Mesothelial cell of epicardium (in vitro differentiated cells): ENCODE results near the gene ETV7. TPM values are rescaled to one million over a fixed set of nuclear protein-coding genes. Genes with fewer than 3 reads are reported as not detected.

Source experiments
- DNase-seq, 2 experiments: peaks; one replicate each; pipeline ENCODE4 v3.0.0; 2021; ENCODE audit warnings: low spot score in 2 of 2; ENCODE audit not compliant: unreplicated experiment in 2 of 2
- H3K27ac Mint-ChIP-seq: 2 replicates; pipeline ENCODE4 v1.8.0; 2021; ENCODE audit warnings: mixed read lengths
- H3K27me3 Mint-ChIP-seq: 2 replicates; pipeline ENCODE4 v1.8.0; 2021; ENCODE audit warnings: low read depth, mixed read lengths
- H3K36me3 Mint-ChIP-seq: 2 replicates; pipeline ENCODE4 v1.8.0; 2021; ENCODE audit warnings: mixed read lengths
- H3K4me1 Mint-ChIP-seq: 2 replicates; pipeline ENCODE4 v1.8.0; 2021; ENCODE audit warnings: mixed read lengths
- H3K4me3 Mint-ChIP-seq: 2 replicates; pipeline ENCODE4 v1.8.0; 2021; ENCODE audit warnings: mild to moderate bottlenecking, moderate library complexity, mixed read lengths
- H3K9me3 Mint-ChIP-seq: 2 replicates; pipeline ENCODE4 v1.8.0; 2021; ENCODE audit warnings: mixed read lengths
- total RNA-seq: library from RNA; stranded (reverse); gene quantifications from 3 replicates; pipeline ENCODE4 v1.2.1, GENCODE V29; 2021
- TF ChIP-seq, protein P1 (sequence below): fragments of 200-600 bp; sonication (generic); IDR thresholded peaks from one replicate; pipeline ENCODE4 v1.5.0; 2021; ENCODE audit warnings: antibody characterized with exemption; ENCODE audit not compliant: unreplicated experiment

Gene ETV7
- total RNA-seq, 1 donor from 2014 or later, result 0.47 TPM

DNA sequence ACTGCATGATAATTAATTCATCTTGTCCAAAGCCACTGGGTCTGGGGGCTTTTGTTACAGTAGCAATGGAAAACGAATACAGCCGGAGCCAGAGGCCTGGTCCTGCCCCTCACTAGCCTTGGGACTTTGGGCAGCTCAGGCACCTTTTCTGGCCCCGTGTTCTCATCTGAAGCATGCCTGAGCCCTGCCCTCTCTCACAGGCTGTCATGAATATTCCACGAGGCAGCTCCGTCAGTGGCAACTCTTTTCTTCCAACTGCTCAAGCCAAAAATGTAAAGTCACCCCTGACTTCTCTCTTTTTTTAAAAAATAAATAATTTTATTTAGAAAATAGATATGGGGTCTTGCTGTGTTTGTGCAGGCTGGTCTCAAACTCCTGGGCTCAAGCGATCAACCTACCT is 56.1 kb downstream of the ETV7 start:
- Mint-ChIP-seq H3K27me3 (peaks cover 29% of the 10 kb centered on the region), H3K27ac (no peak overlapping the region), H3K4me1 (peaks cover 24% of the 10 kb centered on the region), H3K4me3 (no peak overlapping the region), H3K36me3 (no peaks in the 10 kb centered on the region), H3K9me3 (no peaks in the 10 kb centered on the region)
- TF ChIP-seq, protein P1, sequence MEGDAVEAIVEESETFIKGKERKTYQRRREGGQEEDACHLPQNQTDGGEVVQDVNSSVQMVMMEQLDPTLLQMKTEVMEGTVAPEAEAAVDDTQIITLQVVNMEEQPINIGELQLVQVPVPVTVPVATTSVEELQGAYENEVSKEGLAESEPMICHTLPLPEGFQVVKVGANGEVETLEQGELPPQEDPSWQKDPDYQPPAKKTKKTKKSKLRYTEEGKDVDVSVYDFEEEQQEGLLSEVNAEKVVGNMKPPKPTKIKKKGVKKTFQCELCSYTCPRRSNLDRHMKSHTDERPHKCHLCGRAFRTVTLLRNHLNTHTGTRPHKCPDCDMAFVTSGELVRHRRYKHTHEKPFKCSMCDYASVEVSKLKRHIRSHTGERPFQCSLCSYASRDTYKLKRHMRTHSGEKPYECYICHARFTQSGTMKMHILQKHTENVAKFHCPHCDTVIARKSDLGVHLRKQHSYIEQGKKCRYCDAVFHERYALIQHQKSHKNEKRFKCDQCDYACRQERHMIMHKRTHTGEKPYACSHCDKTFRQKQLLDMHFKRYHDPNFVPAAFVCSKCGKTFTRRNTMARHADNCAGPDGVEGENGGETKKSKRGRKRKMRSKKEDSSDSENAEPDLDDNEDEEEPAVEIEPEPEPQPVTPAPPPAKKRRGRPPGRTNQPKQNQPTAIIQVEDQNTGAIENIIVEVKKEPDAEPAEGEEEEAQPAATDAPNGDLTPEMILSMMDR, result no peak
- DNase-seq, result no peak

DNA sequence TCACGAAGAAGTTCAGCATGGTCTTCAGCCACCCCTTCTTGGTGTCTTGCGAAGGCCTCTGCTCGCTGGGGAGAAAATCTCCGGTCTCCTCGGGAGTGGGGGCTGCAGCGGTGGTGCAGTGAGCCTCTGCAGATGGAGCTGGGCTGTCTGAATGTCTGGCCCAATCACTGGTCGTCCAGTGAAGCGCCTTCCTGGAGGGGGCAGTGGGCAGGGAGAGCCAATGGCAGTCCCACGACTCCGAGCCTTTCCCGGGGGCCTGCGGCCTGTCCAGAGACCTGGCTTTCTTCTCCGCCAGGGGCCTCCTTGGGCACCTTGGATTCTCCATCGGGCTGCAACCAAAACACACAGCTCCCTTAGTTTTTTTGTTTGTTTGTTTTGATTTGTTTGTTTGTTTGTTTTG is 57.1 kb downstream of the ETV7 start:
- H3K9me3 Mint-ChIP-seq, result no peaks in the 10 kb centered on the region

DNA sequence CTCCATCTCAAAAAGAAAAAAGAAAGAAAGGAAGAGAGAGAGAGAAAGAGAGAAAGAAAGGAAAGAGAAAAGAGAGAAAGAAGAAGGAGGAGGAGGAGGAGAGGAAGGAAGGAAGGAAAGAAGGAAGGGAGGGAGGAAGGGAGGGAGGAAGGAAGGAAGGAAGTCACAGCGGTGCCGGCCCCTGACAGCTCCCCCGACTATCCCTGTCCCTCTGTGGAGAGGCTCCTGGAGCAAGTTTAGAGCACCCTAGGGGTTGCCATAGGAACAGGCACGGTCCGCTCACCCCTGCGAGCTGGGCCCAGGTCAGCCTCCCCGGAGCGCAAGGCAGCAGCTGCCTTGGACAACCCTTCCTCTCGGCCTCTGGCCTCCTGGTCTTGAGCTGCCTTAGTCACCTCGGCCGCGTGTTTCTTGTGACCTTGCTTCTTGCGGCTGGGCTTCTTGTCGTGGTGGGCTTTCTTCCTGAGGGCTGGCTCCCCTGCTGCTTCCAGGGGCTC is 57.6 kb downstream of the ETV7 start:
- TF ChIP-seq, protein P1, result no peak
- H3K9me3 Mint-ChIP-seq, result no peaks in the 10 kb centered on the region
- H3K4me3 Mint-ChIP-seq, result no peak overlapping the region
- peaks cover 17% of the 10 kb centered on the region for H3K27me3 Mint-ChIP-seq
- no peak for DNase-seq
- H3K27ac Mint-ChIP-seq, result no peak overlapping the region
- no peaks in the 10 kb centered on the region for H3K36me3 Mint-ChIP-seq
- peaks cover 21% of the 10 kb centered on the region for H3K4me1 Mint-ChIP-seq

More for the DNA sequence above, 57.1 kb downstream of the ETV7 start:
- TF ChIP-seq, protein P1, result no peak
- H3K27ac Mint-ChIP-seq, result no peak overlapping the region
- H3K36me3 Mint-ChIP-seq, result no peaks in the 10 kb centered on the region
- peaks cover 24% of the 10 kb centered on the region for H3K4me1 Mint-ChIP-seq
- H3K4me3 Mint-ChIP-seq, result no peak overlapping the region
- peaks cover 20% of the 10 kb centered on the region for H3K27me3 Mint-ChIP-seq
- no peak for DNase-seq

DNA sequence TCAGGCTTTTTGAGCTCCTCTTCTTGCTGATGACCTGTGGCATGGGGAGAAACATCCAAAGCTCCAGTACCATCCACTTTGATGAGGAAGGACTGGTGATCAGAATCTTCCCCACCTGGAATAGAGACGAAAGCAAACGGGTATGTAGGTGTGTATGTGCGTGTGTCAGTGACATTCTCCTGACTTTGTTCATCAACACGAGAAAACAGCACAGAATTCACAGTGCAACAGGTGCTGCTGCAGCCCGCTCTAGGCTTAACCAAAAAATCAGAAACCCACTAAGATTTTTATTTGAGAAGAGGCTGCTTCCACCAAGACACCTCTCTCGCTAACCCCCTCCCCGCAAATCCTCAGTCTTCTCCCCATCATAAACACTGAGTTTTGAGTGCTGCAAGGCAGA is 58.9 kb downstream of the ETV7 start:
- no peaks in the 10 kb centered on the region for H3K36me3 Mint-ChIP-seq
- no peak overlapping the region for H3K27ac Mint-ChIP-seq
- TF ChIP-seq, protein P1, result no peak
- H3K9me3 Mint-ChIP-seq, result no peaks in the 10 kb centered on the region
- H3K4me3 Mint-ChIP-seq, result no peak overlapping the region
- H3K27me3 Mint-ChIP-seq, result peaks cover 8% of the 10 kb centered on the region
- peaks cover 9% of the 10 kb centered on the region for H3K4me1 Mint-ChIP-seq
- DNase-seq, result no peak

DNA sequence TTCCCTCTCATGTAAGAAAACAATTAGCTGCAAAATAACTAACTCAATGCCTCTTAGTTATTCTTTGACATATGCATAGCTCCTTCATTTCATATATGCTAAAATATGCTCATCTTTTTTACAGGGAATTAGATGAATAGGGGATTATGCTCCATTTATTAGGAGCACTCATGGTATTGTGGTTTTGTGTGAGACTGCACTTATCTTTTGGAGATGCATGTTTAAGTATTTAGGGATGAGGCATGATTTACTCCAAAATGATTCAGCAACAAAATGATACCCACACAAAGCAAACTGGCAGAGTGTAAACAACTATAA is 59.6 kb downstream of the ETV7 start:
- DNase-seq, result no peak
- Mint-ChIP-seq H3K4me1 (peaks cover 3% of the 10 kb centered on the region), H3K9me3 (no peaks in the 10 kb centered on the region), H3K4me3 (no peak overlapping the region), H3K36me3 (no peaks in the 10 kb centered on the region), H3K27me3 (peaks cover 6% of the 10 kb centered on the region), H3K27ac (no peak overlapping the region)
- TF ChIP-seq, protein P1, result no peak
